GM12891 (cell line): ENCODE data around the gene SCN4A.
A peak's percentile ranks its signal among the peaks of the same experiment; 100 is the strongest.
"Not testable (repeated sequence)": the region's sequence is repeated elsewhere in the genome, so short reads cannot be mapped to it uniquely, and the experiment has no call there.

Experiments used
- DNase-seq: peaks from one replicate; pipeline ENCODE4 v3.0.0; 2011; ENCODE audit warnings: low spot score; ENCODE audit not compliant: insufficient read length
- FAIRE-seq: peaks from 2 replicates; lab custom pipeline; 2011; peaks lifted over from hg19 to GRCh38; lab: Jason Lieb, UNC
- PAX5 ChIP-seq: IDR thresholded peaks from 2 replicates; pipeline ENCODE4 v1.6.1; 2011; ENCODE audit warnings: low read length, moderate library complexity, mild to moderate bottlenecking; ENCODE audit not compliant: insufficient read depth, severe bottlenecking
- POLR2A ChIP-seq: IDR thresholded peaks from 2 replicates; pipeline ENCODE4 v1.6.1; 2011; ENCODE audit warnings: low read depth, low read length, control low read depth
- POLR2AphosphoS5 ChIP-seq: IDR thresholded peaks from 2 replicates; pipeline ENCODE4 v1.6.1; 2011; ENCODE audit warnings: low read depth, low read length, control low read depth
- POU2F2 ChIP-seq: IDR thresholded peaks from 2 replicates; pipeline ENCODE4 v1.6.1; 2011; ENCODE audit warnings: low read depth, mild to moderate bottlenecking, control low read depth, low read length, moderate library complexity
- SPI1 ChIP-seq: IDR thresholded peaks from 2 replicates; pipeline ENCODE4 v1.6.1; 2011; ENCODE audit warnings: low read depth, low read length, control low read depth
- TAF1 ChIP-seq: IDR thresholded peaks from 2 replicates; pipeline ENCODE4 v1.6.1; 2011; ENCODE audit warnings: low read depth, low read length, control low read depth

Gene SCN4A

GRCh38 chr17:63986821-63987220 lies 14.1 kb upstream of the SCN4A start:
- DNase-seq: no peak
- FAIRE-seq: no peak
- no peak for TF ChIP-seq SPI1
- no peak for TF ChIP-seq POU2F2
- TF ChIP-seq POLR2A: no peak

- FAIRE-seq: peak; percentile 31
- DNase-seq: no peak
- TF ChIP-seq POLR2AphosphoS5: no peak
- no peak for TF ChIP-seq SPI1
- no peak for TF ChIP-seq POLR2A
- no peak for TF ChIP-seq TAF1
- TF ChIP-seq PAX5: no peak
- no peak for TF ChIP-seq POU2F2
Measured at GRCh38 chr17:63985387-63986140, 12.8 kb upstream of the SCN4A start.

GRCh38 chr17:63984651-63985386 lies 12.1 kb upstream of the SCN4A start:
- TF ChIP-seq PAX5 (no peak), POLR2A (no peak), SPI1 (no peak), POU2F2 (no peak), TAF1 (no peak)
- FAIRE-seq (peak; percentile 69), DNase-seq (no peak)

- FAIRE-seq: no peak
Measured at GRCh38 chr17:63984236-63984635, 11.5 kb upstream of the SCN4A start.

GRCh38 chr17:63983320-63983719 lies 10.6 kb upstream of the SCN4A start:
- TF ChIP-seq TAF1 (no peak), POU2F2 (no peak), SPI1 (no peak), PAX5 (no peak), POLR2AphosphoS5 (no peak), POLR2A (no peak)
- no peak for FAIRE-seq
- DNase-seq: no peak

More at GRCh38 chr17:63984236-63984635, 11.5 kb upstream of the SCN4A start:
- DNase-seq: no peak
- TF ChIP-seq POLR2AphosphoS5 (no peak), POU2F2 (no peak), POLR2A (no peak)

GRCh38 chr17:63982641-63983040 lies 9.9 kb upstream of the SCN4A start:
- not testable (repeated sequence) for DNase-seq, FAIRE-seq

- FAIRE-seq: peak; percentile 43
- no peak for DNase-seq
- TF ChIP-seq POU2F2: no peak
- no peak for TF ChIP-seq PAX5
- no peak for TF ChIP-seq SPI1
- no peak for TF ChIP-seq POLR2A
- no peak for TF ChIP-seq TAF1
- TF ChIP-seq POLR2AphosphoS5: no peak
Measured at GRCh38 chr17:63978272-63979200, 5.8 kb upstream of the SCN4A start.

- FAIRE-seq (no peak), DNase-seq (no peak)
Measured at GRCh38 chr17:63976702-63977101, 4.0 kb upstream of the SCN4A start.

GRCh38 chr17:63975541-63976092 lies 2.9 kb upstream of the SCN4A start:
- DNase-seq (no peak), FAIRE-seq (no peak)
- no peak for TF ChIP-seq POLR2A
- TF ChIP-seq SPI1: no peak
- TF ChIP-seq POU2F2: no peak
- TF ChIP-seq POLR2AphosphoS5: no peak
- no peak for TF ChIP-seq TAF1
- no peak for TF ChIP-seq PAX5

More at GRCh38 chr17:63976702-63977101, 4.0 kb upstream of the SCN4A start:
- TF ChIP-seq POLR2A (no peak), PAX5 (no peak), POLR2AphosphoS5 (no peak), POU2F2 (no peak), SPI1 (no peak), TAF1 (no peak)
